GM13976 (cell line): Measurements from ENCODE around the gene RHAG.

Experiments
- DNase-seq: peaks from one replicate; pipeline ENCODE4 v3.0.0; 2012; ENCODE audit warnings: low spot score
- in situ Hi-C: fragments of 300-500 bp; cut with MboI; formaldehyde crosslinking; loops from one replicate; pipeline ENCODE4 v1.12.0; 2022; ENCODE audit warnings: low sequenced_read_pairs, mixed read lengths, inconsistent platforms; ENCODE audit not compliant: unreplicated experiment
- TF ChIP-seq, protein P1 (sequence below): IDR thresholded peaks from 2 replicates; pipeline ENCODE4 v1.5.1; 2012; ENCODE audit warnings: borderline replicate concordance, mild to moderate bottlenecking; ENCODE audit not compliant: insufficient read depth; ENCODE audit errors: extremely low read depth, missing control alignments, control extremely low read depth

The RHAG gene

DNA sequence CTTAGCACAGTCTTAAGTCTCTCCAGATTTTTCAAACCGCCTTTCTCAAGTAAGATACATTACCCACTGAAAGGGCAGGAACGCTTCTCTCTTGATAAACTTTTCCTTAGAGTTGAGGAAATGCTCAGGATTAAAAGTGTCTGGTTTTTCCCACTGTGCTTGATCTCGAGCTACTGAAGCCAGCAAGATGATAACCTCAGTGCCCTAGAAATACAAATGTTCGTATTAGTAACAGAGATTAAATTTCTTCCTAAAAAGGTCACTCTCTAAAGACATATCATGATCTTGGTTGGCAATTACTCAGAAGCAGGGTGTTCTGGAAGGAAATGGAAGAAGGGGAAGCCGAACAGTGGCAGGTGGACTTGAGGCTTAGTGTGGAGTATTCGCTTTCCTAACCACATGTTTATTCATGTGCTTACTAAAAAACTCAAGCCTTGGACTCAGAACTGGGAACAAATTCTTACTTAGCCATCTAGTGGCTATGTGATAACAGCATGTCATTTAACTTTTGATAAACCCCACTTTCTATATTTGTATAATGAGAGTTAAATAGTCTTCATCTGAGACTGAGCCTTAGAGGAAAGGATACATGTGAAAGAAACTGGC is 66.1 kb downstream of the RHAG start:
- in situ Hi-C loops = no loop called here

DNA sequence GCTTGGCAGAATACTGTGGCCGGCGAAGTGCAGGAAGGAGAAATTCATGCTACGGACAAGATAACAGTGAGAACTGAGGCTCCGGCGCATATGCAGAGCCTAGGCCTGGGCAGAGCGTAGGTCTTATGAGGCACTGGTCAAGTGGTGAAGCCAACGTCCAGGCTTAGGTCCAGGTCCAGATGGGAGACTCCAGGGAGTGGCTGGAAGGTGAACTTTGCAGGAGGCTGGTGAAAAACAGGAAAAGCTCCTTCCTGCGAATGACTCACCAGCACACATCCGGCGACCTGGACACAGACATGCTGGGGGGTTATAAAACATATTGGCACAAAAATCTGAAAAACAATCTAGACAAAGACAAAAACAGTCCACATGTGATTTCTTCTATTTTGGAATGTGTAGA is 70.8 kb downstream of the RHAG start:
- in situ Hi-C loops = no loop called here
- TF ChIP-seq, protein P1, sequence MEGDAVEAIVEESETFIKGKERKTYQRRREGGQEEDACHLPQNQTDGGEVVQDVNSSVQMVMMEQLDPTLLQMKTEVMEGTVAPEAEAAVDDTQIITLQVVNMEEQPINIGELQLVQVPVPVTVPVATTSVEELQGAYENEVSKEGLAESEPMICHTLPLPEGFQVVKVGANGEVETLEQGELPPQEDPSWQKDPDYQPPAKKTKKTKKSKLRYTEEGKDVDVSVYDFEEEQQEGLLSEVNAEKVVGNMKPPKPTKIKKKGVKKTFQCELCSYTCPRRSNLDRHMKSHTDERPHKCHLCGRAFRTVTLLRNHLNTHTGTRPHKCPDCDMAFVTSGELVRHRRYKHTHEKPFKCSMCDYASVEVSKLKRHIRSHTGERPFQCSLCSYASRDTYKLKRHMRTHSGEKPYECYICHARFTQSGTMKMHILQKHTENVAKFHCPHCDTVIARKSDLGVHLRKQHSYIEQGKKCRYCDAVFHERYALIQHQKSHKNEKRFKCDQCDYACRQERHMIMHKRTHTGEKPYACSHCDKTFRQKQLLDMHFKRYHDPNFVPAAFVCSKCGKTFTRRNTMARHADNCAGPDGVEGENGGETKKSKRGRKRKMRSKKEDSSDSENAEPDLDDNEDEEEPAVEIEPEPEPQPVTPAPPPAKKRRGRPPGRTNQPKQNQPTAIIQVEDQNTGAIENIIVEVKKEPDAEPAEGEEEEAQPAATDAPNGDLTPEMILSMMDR = no peak
- DNase-seq = no peak

More for the DNA sequence above, 66.1 kb downstream of the RHAG start:
- TF ChIP-seq, protein P1 = no peak
- DNase-seq = no peak

DNA sequence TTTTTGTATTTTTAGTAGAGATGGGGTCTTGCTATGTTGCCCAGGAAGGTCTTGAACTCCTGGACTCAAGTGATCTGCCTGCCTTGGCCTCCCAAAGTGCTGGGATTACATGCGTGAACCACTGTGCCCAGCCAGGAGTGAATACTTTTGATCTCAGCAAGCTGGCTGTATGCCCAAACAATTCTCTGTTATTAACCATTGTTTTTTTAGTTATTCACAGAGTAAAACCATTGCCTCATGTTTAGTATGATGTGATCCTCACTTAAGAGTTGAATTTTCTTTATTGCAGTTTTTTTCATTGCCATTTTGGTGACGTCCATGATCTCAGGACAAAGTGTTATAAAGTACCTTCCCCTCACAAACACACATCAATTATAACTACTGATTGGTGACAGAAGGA is 71.4 kb downstream of the RHAG start:
- TF ChIP-seq, protein P1 = no peak
- DNase-seq = no peak
- in situ Hi-C loops = no loop called here

DNA sequence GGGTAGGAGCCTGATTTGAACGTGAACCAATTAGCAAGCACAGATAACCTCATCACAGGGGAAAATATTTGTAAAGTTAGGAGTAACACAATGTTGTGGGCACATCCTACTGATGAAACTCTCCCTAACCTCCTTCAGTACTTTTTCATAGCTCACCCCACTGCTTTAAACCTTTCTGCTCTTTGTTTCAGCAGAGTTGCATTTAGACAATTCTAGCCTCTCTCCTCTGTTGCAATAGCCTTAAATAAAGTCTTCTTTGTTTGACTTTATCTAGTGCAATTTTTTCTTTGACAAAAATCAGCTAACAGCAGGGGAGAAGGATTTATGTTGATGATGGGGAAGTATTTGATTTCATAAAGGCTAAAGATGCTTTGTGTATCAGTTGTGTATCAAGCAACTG is 72.1 kb downstream of the RHAG start:
- in situ Hi-C loops = no loop called here
- DNase-seq = no peak
- TF ChIP-seq, protein P1 = no peak

DNA sequence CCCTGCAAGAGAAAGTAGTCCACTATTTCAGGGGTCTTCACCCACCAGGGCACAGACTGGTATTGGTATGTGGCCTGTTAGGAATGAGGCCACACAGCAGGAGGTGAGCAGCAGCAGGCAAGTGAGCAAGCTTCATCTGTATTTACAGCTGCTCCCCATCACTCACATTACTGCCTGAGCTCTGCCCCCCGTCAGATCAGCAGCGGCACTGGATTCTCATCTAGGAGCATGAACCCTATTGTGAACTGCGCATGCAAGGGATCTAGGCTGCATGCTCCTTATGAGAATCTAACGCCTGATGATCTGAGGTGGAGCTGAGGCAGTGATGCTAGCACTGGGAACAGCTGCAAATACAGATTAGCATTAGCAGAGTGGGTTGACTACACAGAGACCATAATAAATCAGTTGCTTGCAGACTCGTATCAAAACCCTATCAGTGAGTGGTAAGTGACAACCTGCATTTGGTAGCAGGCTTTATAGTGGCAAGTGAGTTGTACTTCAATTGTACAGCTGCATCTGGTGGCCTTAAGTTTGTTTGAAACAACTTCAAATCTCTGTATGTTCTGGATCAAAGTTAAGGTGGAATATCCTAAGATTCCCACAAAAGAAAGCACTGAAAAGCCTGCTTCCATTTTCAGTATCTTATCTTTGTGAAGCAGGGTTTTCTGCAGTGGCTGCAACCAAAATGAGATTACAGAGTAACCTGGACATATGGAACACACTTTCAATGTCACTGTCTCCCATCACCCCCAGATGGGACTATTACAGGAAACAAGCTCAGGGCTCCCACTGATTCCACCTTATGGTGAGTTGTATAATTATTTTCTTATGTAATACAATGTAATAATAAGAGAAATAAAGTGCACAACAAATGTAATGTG is 73.4 kb downstream of the RHAG start:
- TF ChIP-seq, protein P1 = no peak
- DNase-seq = no peak
- in situ Hi-C loops = no loop called here

DNA sequence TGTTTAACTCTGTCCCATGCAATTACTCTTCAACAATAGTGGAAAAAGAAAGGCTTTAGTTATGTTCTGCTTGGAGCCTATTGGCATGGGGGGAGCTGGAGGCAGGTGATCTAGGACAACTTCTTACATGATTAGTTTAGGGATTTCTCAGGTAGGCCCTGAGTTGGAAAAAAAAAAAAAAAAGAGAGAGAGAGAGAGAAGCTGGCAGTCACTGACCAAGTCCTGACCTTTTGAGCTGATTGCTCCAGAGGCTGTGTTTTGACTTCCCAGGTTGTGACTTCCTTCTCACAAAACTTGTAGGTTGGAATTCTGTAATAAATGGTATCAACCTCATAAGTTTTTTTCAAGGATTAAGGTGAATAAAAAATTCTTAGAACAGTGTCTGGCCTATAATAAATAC is 78.4 kb downstream of the RHAG start:
- TF ChIP-seq, protein P1 = no peak

DNA sequence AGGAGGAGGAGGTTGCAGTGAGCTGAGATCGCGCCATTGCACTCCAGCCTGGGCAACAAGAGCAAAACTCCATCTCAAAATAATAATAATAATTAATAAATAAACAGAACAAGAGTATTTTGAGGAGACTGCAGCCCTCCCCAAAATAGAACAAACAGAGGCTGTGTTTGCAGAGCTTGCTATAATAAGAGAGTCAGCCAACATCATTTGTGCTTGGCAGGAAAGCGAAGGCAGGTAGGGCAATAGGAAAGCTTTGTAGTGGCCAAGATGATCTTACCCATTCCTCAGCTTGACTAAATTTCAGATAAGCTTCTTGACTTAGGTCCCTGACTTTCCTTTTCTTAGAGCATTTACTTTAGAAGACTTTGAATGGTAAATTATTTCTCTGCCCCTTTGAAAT is 79.5 kb downstream of the RHAG start:
- DNase-seq = no peak
- in situ Hi-C loops = no loop called here

More for the DNA sequence above, 78.4 kb downstream of the RHAG start:
- no peak for DNase-seq
- in situ Hi-C loops = no loop called here

More for the DNA sequence above, 79.5 kb downstream of the RHAG start:
- TF ChIP-seq, protein P1 = no peak
